HG03135 (cell line): Measurements from ENCODE around the gene WDR46.
"Not testable (repeated sequence)": the region's sequence is repeated elsewhere in the genome, so short reads cannot be mapped to it uniquely, and the experiment has no call there.

Experiments
- ATAC-seq: cut with Tn5 transposase; IDR thresholded peaks from one replicate; pipeline ENCODE4 v1.9.1; 2021; ENCODE audit warnings: mild to moderate bottlenecking, moderate library complexity; ENCODE audit not compliant: unreplicated experiment

Gene WDR46

GRCh38 chr6:33289784-33290315 lies 811 bp upstream of the WDR46 start:
- peak; percentile 16 for ATAC-seq

- ATAC-seq = no peak
Observed at GRCh38 chr6:33288141-33288920, 708 bp downstream of the WDR46 start.

- no peak for ATAC-seq
Observed at GRCh38 chr6:33286946-33287914, 1.8 kb downstream of the WDR46 start.

- ATAC-seq = not testable (repeated sequence)
Observed at GRCh38 chr6:33285214-33285613, 3.8 kb downstream of the WDR46 start.

GRCh38 chr6:33280539-33280938 lies 8.5 kb downstream of the WDR46 start:
- no peak for ATAC-seq

- no peak for ATAC-seq
Observed at GRCh38 chr6:33279971-33280511, 9.0 kb downstream of the WDR46 start.

- no peak for ATAC-seq
Observed at GRCh38 chr6:33279257-33279695, 9.8 kb downstream of the WDR46 start.

GRCh38 chr6:33278810-33279209 lies 10.2 kb downstream of the WDR46 start:
- ATAC-seq = no peak

- ATAC-seq = no peak
Observed at GRCh38 chr6:33278392-33278741, 10.7 kb downstream of the WDR46 start.

GRCh38 chr6:33277663-33278391 lies 11.2 kb downstream of the WDR46 start:
- no peak for ATAC-seq

- ATAC-seq = peak; percentile 46
Observed at GRCh38 chr6:33276864-33277662, 12.0 kb downstream of the WDR46 start, which contains the start of gene B3GALT4. Gene B3GALT4, plus strand, starts transcription at chr6:33277123. Its CDS starts 297 bp downstream, at chr6:33277420.

GRCh38 chr6:33276581-33276863 lies 12.5 kb downstream of the WDR46 start:
- peak; percentile 1 for ATAC-seq

- not testable (repeated sequence) for ATAC-seq
Observed at GRCh38 chr6:33275795-33276580, 13.1 kb downstream of the WDR46 start.

- no peak for ATAC-seq
Observed at GRCh38 chr6:33273924-33274902, 14.8 kb downstream of the WDR46 start.

GRCh38 chr6:33273129-33273923 lies 15.7 kb downstream of the WDR46 start:
- ATAC-seq = no peak

- ATAC-seq = peak; percentile 8
Observed at GRCh38 chr6:33272275-33273128, 16.5 kb downstream of the WDR46 start.
